Measurements from ENCODE around the gene SNRPD3. TPM values are rescaled to one million over a fixed set of nuclear protein-coding genes. Genes with fewer than 3 reads are reported as not detected.

Gene SNRPD3
- total and polyA plus RNA-seq, 4 donors: 57.2 to 128 (median 85.9) TPM

GRCh38 chr22:24590596-24591173 is 34.9 kb downstream of the SNRPD3 start:
- no peak for DNase-seq (ENCODE audit: low spot score)
- TF ChIP-seq CTCF (IDR thresholded peaks at IDR 0.05; ENCODE audit: low read depth, low read length, missing input control) (no peak), HNF4A (conservative IDR thresholded peaks at IDR 0.05) (no peak), NR2F2 (IDR thresholded peaks at IDR 0.05) (no peak), REST (IDR thresholded peaks at IDR 0.05) (no peak), SP1 (IDR thresholded peaks at IDR 0.05) (no peak), GABPA (IDR thresholded peaks at IDR 0.05 in 1 of 2, conservative IDR thresholded peaks at IDR 0.05 in 1 of 2) (no peak), FOXA2 (IDR thresholded peaks at IDR 0.05) (no peak), RAD21 (IDR thresholded peaks at IDR 0.05) (no peak), JUND (IDR thresholded peaks at IDR 0.05) (no peak), MAX (IDR thresholded peaks at IDR 0.05) (no peak)
- 96% methylated on average over 12 of the region's 12 CpGs for WGBS
- Histone ChIP-seq H3K9me3 (ENCODE audit: control insufficient read depth in 4 of 4, low read length in 3 of 4) (no peaks in the 10 kb centered on the region), H3K36me3 (ENCODE audit: control insufficient read depth in 4 of 4, insufficient read depth in 3 of 4, low read depth in 1 of 4, low read length in 3 of 4) (peaks cover 0 to 27% (median 6%) of the 10 kb centered on the region in 4 donors), H3K4me1 (ENCODE audit: control insufficient read depth in 4 of 4, insufficient read depth in 4 of 4, low read length in 3 of 4) (peaks cover 18 to 34% (median 24%) of the 10 kb centered on the region in 4 donors), H3K27ac (ENCODE audit: low read depth in 1 of 2, low read length in 2 of 2) (no peak overlapping the region), H3K27me3 (ENCODE audit: control insufficient read depth in 4 of 4, insufficient read depth in 4 of 4, low read length in 3 of 4) (no peaks in the 10 kb centered on the region), H3K4me3 (ENCODE audit: low read depth in 1 of 3, low read length in 3 of 3) (no peak overlapping the region), H3K9ac (ENCODE audit: low read depth in 1 of 2, low read length in 2 of 2) (no peak overlapping the region)

GRCh38 chr22:24591286-24591830 is 35.6 kb downstream of the SNRPD3 start:
- no peak overlapping the region for H3K4me3 ChIP-seq (ENCODE audit: low read depth in 1 of 3, low read length in 3 of 3)
- no peak overlapping the region for H3K9ac ChIP-seq (ENCODE audit: low read depth in 1 of 2, low read length in 2 of 2)
- no peaks in the 10 kb centered on the region for H3K27me3 ChIP-seq (ENCODE audit: control insufficient read depth in 4 of 4, insufficient read depth in 4 of 4, low read length in 3 of 4)
- no peak for DNase-seq (ENCODE audit: low spot score)
- TF ChIP-seq SP1 (IDR thresholded peaks at IDR 0.05): no peak
- TF ChIP-seq HNF4G (IDR thresholded peaks at IDR 0.05): no peak
- TF ChIP-seq EGR1 (IDR thresholded peaks at IDR 0.05; ENCODE audit: low read depth in 2 of 2): no peak
- no peak for TF ChIP-seq RAD21 (IDR thresholded peaks at IDR 0.05)
- no peak for TF ChIP-seq YY1 (IDR thresholded peaks at IDR 0.05)
- TF ChIP-seq REST (IDR thresholded peaks at IDR 0.05): no peak
- no peak for TF ChIP-seq FOXA2 (IDR thresholded peaks at IDR 0.05)
- TF ChIP-seq CTCF (IDR thresholded peaks at IDR 0.05; ENCODE audit: low read depth, low read length, missing input control): no peak
- 96% methylated on average over 6 of the region's 6 CpGs for WGBS
- peaks cover 20 to 37% (median 30%) of the 10 kb centered on the region in 4 donors for H3K4me1 ChIP-seq (ENCODE audit: control insufficient read depth in 4 of 4, insufficient read depth in 4 of 4, low read length in 3 of 4)
- no peaks in the 10 kb centered on the region for H3K9me3 ChIP-seq (ENCODE audit: control insufficient read depth in 4 of 4, low read length in 3 of 4)
- H3K36me3 ChIP-seq (ENCODE audit: control insufficient read depth in 4 of 4, insufficient read depth in 3 of 4, low read depth in 1 of 4, low read length in 3 of 4): peaks cover 0 to 23% (median 4%) of the 10 kb centered on the region in 4 donors
- H3K27ac ChIP-seq (ENCODE audit: low read depth in 1 of 2, low read length in 2 of 2): no peak overlapping the region

Measured in liver (tissue), 9 donors.